Kidney (tissue), 14 donors: ENCODE measurements around the gene NABP2. TPM values are rescaled to one million over a fixed set of nuclear protein-coding genes. Genes with fewer than 3 reads are reported as not detected.
"Not testable (repeated sequence)": the region's sequence is repeated elsewhere in the genome, so short reads cannot be mapped to it uniquely, and the experiment has no call there.

Experiments
- DNase-seq, 5 donors: peaks; one replicate each; pipeline ENCODE4 v3.0.0-alpha.2; 2013 to 2020
- FAIRE-seq: peaks from 2 replicates; lab custom pipeline; 2012; peaks lifted over from hg19 to GRCh38; lab: Jason Lieb, UNC
- H3K27ac ChIP-seq, 2 donors: one replicate each; pipeline ENCODE4 v1.7.0; 2013; ENCODE audit warnings: low read depth in 2 of 2, low read length in 2 of 2, inconsistent platforms in 1 of 2
- H3K27me3 ChIP-seq: one replicate; pipeline ENCODE4 v1.7.1; 2013; ENCODE audit warnings: low read length, inconsistent platforms; ENCODE audit not compliant: control insufficient read depth, insufficient read depth
- H3K36me3 ChIP-seq, 3 donors: one replicate each; pipeline versions ENCODE4 v1.7.0 to v1.7.1; 2013; ENCODE audit warnings: low read length in 3 of 3, control low read depth in 1 of 3, inconsistent platforms in 1 of 3; ENCODE audit not compliant: insufficient read depth in 3 of 3, control insufficient read depth in 2 of 3
- H3K4me1 ChIP-seq, 3 donors: one replicate each; pipeline versions ENCODE4 v1.7.0 to v1.7.1; 2013; ENCODE audit warnings: low read length in 3 of 3, inconsistent platforms in 1 of 3, low read depth in 1 of 3; ENCODE audit not compliant: control insufficient read depth in 2 of 3, insufficient read depth in 2 of 3
- H3K4me3 ChIP-seq, 3 donors: one replicate each; pipeline versions ENCODE4 v1.7.0 to v1.8.1; 2013; ENCODE audit warnings: low read length in 3 of 3, control low read depth in 1 of 3, inconsistent platforms in 1 of 3
- H3K9ac ChIP-seq, 3 donors: one replicate each; pipeline versions ENCODE4 v1.7.0 to v1.7.1; 2013; ENCODE audit warnings: low read length in 3 of 3, control low read depth in 1 of 3, inconsistent platforms in 1 of 3
- H3K9me3 ChIP-seq, 3 donors: one replicate each; pipeline versions ENCODE4 v1.7.0 to v1.7.1; 2013; ENCODE audit warnings: low read length in 3 of 3, control low read depth in 1 of 3, inconsistent platforms in 1 of 3; ENCODE audit not compliant: control insufficient read depth in 2 of 3, insufficient read depth in 1 of 3
- intact Hi-C: fragments of 100-400 bp; cut with DNase I; formaldehyde crosslinking; loops from one replicate; pipeline ENCODE4 v1.11.1; 2022
- polyA plus RNA-seq: library from polyadenylated mRNA; stranded (reverse); fragments of 350-450 nt; fragmentation: Illumina TruSeq; extraction: RNeasy Lipid Tissue Mini Kit (QIAGEN cat#74804); gene quantifications from one replicate; pipeline ENCODE4 v1.2.3, GENCODE V29; 2014; ENCODE audit warnings: low read depth, low replicate concordance; ENCODE audit not compliant: insufficient read depth
- total RNA-seq: library from RNA; stranded (reverse); fragmentation: NEBNext Ultra II Directional; extraction: Animal tissue kit (Norgen Biotek cat#: 25700); gene quantifications from one replicate; pipeline ENCODE4 v1.2.1, GENCODE V29; 2021
- TF ChIP-seq, protein P1 (sequence below): IDR thresholded peaks from 3 replicates; pipeline ENCODE4 v1.5.1; 2012; ENCODE audit warnings: mild to moderate bottlenecking, moderate library complexity, borderline replicate concordance; ENCODE audit not compliant: insufficient read depth; ENCODE audit errors: extremely low read depth
- donor health status: control.
- donor health status: control.
- donor health status: control.
- donor health status: control.
- donor health status: control.
- donor health status: DM: yes; HTN: yes; CAD: no.
- donor health status: Normal renal cell carcinoma (clear cell type).

Gene NABP2
- total and polyA plus RNA-seq, 2 donors from 2014 or later: 31.0 to 42.3 TPM

DNA sequence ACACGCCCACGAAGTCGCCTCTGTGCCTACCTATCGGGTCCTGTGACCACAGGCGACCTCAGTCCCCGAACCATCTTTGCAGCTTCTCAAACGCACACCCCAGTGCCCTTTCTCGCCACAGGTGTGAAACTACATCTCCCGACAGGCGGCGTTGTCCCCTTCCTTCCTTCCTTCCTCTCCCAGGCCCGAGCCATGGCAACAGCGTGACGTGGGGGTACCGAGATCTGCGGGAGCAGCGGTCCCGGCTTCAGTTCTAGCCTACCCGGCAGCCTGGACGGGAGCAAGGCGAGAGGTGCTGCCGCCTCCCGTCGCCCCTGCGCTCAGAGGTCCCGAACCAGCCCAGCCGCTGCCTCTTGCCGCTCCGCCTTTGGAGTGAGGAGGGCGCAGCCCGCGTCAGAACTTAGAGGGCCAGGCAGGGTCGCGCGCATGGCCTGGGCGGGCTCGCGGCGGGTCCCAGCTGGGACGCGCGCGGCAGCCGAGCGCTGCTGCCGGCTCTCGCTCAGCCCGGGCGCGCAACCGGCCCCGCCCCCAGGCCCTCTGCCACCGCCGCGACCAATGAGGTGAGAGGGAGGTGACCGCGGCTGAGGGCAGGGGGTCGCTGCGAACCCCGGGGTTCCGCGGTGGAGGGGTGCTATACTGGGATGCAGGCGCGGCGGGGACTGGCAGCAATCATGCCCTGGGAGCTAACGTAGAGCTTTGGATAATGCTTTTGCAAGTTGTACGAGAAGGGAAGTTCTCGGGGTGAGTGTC, 42.7 kb downstream of the NABP2 start, which contains the start of gene COQ10A:
Gene COQ10A, plus strand, starts transcription at position 250 of the 750 bp plus-strand sequence. Its CDS starts 177 bp downstream, at position 427.
- DNase-seq (peak; percentile 93 to 96 (median 95)), FAIRE-seq (no peak)
- peak within 1 kb of the TSS; percentile 96 to 97 for H3K27ac ChIP-seq
- no peaks in the 10 kb centered on the region for H3K27me3 ChIP-seq
- H3K9me3 ChIP-seq: no peaks in the 10 kb centered on the region
- H3K36me3 ChIP-seq: peaks cover 0 to 13% (median 11%) of the 10 kb centered on the region in 3 donors
- H3K4me3 ChIP-seq: peak within 1 kb of the TSS; percentile 74 to 88 (median 77)
- intact Hi-C loops: no loop called here
- peaks cover 0 to 9% (median 0%) of the 10 kb centered on the region in 3 donors for H3K4me1 ChIP-seq
- peak within 1 kb of the TSS; percentile 59 to 91 (median 63) for H3K9ac ChIP-seq
- TF ChIP-seq, protein P1, sequence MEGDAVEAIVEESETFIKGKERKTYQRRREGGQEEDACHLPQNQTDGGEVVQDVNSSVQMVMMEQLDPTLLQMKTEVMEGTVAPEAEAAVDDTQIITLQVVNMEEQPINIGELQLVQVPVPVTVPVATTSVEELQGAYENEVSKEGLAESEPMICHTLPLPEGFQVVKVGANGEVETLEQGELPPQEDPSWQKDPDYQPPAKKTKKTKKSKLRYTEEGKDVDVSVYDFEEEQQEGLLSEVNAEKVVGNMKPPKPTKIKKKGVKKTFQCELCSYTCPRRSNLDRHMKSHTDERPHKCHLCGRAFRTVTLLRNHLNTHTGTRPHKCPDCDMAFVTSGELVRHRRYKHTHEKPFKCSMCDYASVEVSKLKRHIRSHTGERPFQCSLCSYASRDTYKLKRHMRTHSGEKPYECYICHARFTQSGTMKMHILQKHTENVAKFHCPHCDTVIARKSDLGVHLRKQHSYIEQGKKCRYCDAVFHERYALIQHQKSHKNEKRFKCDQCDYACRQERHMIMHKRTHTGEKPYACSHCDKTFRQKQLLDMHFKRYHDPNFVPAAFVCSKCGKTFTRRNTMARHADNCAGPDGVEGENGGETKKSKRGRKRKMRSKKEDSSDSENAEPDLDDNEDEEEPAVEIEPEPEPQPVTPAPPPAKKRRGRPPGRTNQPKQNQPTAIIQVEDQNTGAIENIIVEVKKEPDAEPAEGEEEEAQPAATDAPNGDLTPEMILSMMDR: peak; percentile 51

DNA sequence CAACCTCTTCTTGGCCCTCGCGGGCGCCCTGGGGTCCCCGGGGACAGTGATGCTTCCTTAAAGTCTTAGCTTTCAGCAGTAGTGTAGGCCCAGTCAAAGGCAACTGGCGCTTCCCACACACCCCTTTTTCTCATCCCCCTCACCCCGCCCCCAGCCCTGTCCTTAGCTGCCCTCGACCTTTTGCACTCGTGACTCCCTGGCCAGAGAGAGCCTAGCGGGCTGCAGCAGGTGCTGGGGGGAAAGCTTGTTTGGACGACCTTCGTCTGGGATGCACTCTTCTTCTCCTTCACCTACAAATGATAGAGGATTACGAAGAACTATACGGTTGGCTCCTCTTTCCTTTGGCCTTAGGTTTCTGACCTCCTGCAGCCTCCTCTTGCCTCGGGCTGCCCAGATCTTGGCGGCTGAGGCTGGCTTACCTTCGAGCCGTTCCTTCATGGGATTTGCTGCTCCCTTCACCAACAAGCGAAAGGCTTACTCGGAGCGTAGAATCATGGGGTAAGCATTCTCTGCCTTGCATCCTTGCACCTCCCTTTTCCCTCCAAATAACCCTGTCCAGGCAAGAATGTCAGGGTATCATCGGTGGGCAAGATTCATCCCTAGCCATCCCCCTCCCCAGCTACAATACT, 43.4 kb downstream of the NABP2 start:
- H3K4me3 ChIP-seq: peak overlapping the region; percentile 74 to 88 (median 77)
- TF ChIP-seq, protein P1: no peak
- FAIRE-seq (no peak), DNase-seq (peak in 3 of 5 donors; percentile 11 to 79 (median 67))
- H3K9ac ChIP-seq: peak overlapping the region; percentile 37 to 91 (median 59)
- no peaks in the 10 kb centered on the region for H3K9me3 ChIP-seq
- H3K27me3 ChIP-seq: no peaks in the 10 kb centered on the region
- intact Hi-C loops: no loop called here
- peaks cover 0 to 9% (median 0%) of the 10 kb centered on the region in 3 donors for H3K4me1 ChIP-seq
- H3K36me3 ChIP-seq: peaks cover 0 to 13% (median 11%) of the 10 kb centered on the region in 3 donors
- peak overlapping the region; percentile 96 to 97 for H3K27ac ChIP-seq

DNA sequence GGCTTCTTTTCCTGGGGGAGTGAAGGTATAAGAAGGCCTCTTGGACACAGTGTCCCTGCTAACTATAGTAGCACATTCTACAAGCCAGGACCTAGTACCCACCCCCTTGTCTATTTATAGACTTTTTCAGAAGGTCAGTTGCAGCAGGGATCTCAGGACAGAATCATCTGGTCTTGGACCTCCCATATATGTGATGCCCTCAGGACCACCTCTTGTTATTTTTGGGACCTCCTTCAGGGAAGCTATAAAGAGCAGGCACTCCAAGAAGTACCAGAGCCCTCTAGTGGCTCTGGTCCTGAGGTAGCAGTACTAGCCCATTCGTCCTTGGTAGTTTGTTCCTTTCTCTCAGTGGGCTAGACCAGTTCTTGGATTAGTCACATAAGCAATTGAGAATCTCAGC, 46.9 kb downstream of the NABP2 start:
- no peak overlapping the region for H3K27ac ChIP-seq
- no peak overlapping the region for H3K4me3 ChIP-seq
- peaks cover 8 to 37% (median 31%) of the 10 kb centered on the region in 3 donors for H3K36me3 ChIP-seq
- H3K9me3 ChIP-seq: no peaks in the 10 kb centered on the region
- H3K27me3 ChIP-seq: no peaks in the 10 kb centered on the region
- FAIRE-seq (no peak), DNase-seq (peak in 1 of 5 donors; percentile 48)
- TF ChIP-seq, protein P1: peak; percentile 17
- intact Hi-C loops: no loop called here
- H3K9ac ChIP-seq: no peak overlapping the region
- H3K4me1 ChIP-seq: peaks cover 0 to 9% (median 0%) of the 10 kb centered on the region in 3 donors

DNA sequence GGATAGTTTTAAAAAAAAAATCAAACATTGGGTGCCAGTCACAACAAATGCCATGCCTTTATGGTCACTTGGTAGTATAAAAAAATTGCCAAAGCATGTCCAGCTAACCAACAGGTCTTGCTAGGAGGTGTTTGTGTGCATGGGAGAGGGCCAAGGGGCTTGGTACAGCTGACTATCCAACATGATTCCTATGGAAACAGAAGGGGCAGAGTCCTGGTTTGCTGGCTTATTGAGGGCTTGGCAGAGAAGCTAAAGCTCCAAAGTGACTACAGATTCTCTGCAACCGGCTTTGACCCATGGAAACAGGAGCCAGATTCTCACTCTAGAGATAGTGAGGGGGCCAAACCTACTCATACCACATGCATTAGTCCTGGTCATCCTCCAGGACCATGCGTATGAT, 48.3 kb downstream of the NABP2 start:
- H3K9ac ChIP-seq, DNase-seq, H3K27ac ChIP-seq, FAIRE-seq, H3K9me3 ChIP-seq, H3K4me3 ChIP-seq, H3K4me1 ChIP-seq, intact Hi-C loops, H3K27me3 ChIP-seq: not testable (repeated sequence)
- H3K36me3 ChIP-seq: peaks cover 9 to 42% (median 33%) of the 10 kb centered on the region in 3 donors
